ENCODE measurements around the gene AP2A1.

- TF ChIP-seq CTCF (IDR thresholded peaks at IDR 0.05) (no peak), POLR2A (IDR thresholded peaks at IDR 0.05) (no peak), EP300 (IDR thresholded peaks at IDR 0.05) (no peak), POLR2AphosphoS5 (IDR thresholded peaks at IDR 0.05) (no peak)
These were observed 89.1 kb downstream of the AP2A1 start for GRCh38 chr19:49855676-49856573.
